AG20443 (cell line): ENCODE results near the gene MAP1LC3B.

Source experiments
- DNase-seq: peaks from one replicate; pipeline ENCODE4 v3.0.0; 2012; ENCODE audit warnings: low spot score, mixed read lengths

The MAP1LC3B gene

DNA sequence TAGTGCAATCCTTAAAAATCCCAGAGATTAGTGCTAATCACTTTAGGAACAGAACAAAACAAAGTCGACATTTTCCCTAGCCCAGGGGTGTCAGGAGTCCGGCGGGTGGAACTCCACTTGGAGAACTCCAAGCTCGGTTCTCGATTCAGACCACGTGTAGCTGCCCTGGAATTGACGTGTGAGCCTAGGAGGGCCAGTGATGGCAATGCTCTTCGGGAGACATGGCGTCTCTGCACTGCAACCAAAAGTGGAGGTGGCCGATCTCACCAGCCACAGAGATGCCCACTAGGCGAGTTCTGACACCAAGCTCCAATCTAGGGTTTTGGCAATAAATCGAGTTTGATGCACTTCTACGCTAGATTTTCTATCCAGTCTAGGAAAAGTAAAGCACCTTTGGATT lies 17.6 kb downstream of the MAP1LC3B start:
- DNase-seq, result no peak

GRCh38 chr16:87410530-87410929 lies 18.4 kb downstream of the MAP1LC3B start:
- DNase-seq, result no peak

GRCh38 chr16:87410968-87411367 lies 18.8 kb downstream of the MAP1LC3B start:
- DNase-seq, result peak; percentile 7

GRCh38 chr16:87411375-87412271 lies 19.5 kb downstream of the MAP1LC3B start:
- peak; percentile 5 for DNase-seq

GRCh38 chr16:87412371-87412995 lies 20.3 kb downstream of the MAP1LC3B start:
- DNase-seq, result no peak

GRCh38 chr16:87412996-87413421 lies 20.9 kb downstream of the MAP1LC3B start:
- no peak for DNase-seq

DNA sequence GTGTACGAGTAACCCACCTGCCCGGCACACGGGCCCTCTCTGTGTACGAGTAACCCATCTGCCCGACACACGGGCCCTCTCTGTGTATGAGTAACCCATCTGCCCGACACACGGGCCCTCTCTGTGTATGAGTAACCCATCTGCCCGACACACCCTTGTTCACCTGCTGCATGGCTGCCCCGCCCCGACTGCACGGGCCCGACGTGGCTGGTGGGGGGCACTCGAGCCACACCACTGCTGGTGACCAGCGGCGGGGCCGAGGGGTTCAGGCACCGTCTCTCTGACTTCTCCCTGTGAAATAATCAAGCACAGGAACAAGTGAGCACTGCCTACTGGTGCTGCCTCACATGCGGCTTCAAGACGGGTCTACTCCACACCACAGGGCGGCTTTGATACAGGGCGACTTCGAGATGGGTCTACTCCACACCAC lies 22.1 kb downstream of the MAP1LC3B start:
- no peak for DNase-seq

- DNase-seq, result no peak
Observed at GRCh38 chr16:87415441-87415840, 23.3 kb downstream of the MAP1LC3B start.

DNA sequence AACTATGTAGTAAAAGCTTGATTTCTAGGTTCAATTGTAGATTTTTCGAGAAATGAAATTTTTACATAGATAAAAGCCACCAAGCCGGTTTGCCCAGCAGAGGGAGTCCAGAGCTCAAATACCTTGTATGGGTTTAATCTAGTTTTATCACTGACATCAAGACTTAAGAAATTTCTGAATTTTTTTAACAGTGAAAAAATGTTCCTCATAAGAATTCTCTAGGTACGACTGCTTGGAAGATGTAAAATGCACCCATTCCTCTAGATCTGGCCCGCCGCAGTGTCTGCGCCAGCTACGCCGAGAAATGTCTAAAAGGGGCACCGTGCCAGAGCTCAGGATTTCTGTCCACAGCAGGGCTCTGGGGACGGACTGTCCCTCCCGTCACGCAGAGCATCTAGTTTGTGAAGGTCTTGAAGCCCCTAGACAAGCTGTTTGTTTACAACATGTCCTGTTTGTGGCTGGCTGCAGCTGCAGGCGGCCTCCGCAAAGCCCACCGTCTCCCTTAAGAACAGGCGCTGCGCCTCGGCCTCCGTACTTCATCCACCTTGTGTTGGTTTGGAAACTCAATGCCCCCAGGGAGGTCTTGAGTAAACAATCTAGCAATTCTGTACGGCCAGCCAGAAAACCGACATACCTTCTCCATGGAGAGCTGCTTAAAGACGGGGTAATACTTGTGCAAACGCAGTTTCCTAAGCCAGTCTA lies 24.8 kb downstream of the MAP1LC3B start:
- peak; percentile 60 for DNase-seq

DNA sequence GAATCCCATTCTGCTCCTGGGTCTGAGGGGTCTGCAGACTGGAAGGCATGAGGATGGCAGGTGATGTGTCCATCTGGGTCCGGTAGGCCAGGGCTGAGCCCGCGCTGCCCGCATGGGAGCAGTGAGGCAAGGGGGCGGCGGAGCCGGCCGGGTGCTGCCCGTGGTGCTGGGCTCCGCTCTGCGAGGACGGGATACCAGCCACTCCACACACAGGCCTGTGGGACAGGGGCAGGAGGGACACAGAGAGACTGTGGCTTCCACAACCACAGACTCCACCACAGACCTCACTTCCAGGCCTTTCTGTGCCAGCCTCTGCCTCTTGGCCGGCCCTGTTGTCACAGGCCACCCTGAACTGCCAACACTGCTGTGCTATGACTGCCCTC lies 25.4 kb downstream of the MAP1LC3B start:
- DNase-seq, result no peak

GRCh38 chr16:87418216-87418615 lies 26.1 kb downstream of the MAP1LC3B start:
- no peak for DNase-seq

GRCh38 chr16:87418644-87419043 lies 26.5 kb downstream of the MAP1LC3B start:
- DNase-seq, result no peak

- DNase-seq, result no peak
Observed at GRCh38 chr16:87420026-87421002, 28.2 kb downstream of the MAP1LC3B start.

DNA sequence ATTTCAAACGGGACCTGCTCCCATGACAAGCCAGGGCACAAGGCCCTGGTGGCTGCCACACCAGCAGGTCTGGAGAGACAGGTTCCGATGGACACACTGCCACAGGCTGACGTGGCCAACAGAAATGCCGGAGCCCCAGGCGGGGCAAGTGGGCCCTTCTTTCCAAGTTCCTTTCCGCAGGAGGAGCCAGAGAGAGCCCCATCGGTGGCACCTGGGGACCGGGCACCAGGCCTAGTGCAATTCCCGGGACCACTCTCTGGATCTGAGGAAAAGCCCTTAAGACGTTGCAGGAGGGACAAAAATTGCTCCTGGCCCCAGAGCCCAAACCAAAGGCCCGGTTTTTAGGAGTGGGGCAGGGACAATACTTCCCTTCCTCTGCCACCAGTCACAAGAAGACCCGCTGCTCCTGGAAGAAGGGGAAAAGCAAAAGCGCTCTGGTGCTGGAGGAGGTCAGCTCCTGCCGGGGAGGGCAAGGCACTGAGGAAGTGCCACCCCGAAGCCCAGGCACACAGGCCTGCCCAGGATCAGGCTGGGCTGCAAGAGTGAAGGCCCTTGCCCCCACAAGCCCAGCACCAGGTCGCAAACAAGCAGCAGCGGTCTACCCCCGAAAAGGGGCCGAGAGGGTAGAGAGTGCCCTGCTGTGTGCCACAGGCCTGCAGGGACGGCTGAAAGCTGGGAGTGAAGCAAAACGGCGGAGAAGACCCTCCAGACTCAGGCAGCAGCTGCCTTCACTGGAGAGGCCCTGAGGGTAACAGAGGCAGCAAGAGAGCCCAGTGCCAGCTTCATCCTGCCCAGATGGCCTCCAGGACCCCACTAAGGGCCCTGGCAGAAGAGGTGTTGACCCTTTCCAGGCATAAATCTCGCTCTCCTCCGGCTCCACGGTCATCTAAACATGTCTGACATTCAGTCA lies 29.1 kb downstream of the MAP1LC3B start:
- DNase-seq, result no peak

- DNase-seq, result no peak
Observed at GRCh38 chr16:87422106-87422505, 30.0 kb downstream of the MAP1LC3B start.

- no peak for DNase-seq
Observed at GRCh38 chr16:87423429-87423828, 31.3 kb downstream of the MAP1LC3B start.

- no peak for DNase-seq
Observed at GRCh38 chr16:87424266-87424665, 32.1 kb downstream of the MAP1LC3B start.

DNA sequence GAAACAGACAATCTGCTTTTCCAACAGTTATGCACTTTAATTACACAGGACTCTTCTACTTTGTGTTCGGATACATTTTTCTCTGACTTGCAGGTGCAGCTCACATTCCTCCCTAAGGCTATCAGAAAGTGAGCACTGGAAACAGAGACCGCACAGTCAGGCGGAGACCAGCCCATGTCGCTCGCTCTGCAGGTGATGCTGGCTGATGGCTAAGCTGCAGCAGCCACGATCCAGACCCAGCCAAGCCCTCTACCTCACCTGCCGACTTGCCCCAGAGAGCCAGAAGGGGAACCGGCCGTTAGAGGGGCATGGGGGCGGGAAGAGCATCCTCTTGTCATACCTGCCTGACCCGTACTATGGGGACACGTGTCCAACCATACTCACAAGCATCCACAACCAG lies 33.8 kb downstream of the MAP1LC3B start:
- DNase-seq, result no peak

DNA sequence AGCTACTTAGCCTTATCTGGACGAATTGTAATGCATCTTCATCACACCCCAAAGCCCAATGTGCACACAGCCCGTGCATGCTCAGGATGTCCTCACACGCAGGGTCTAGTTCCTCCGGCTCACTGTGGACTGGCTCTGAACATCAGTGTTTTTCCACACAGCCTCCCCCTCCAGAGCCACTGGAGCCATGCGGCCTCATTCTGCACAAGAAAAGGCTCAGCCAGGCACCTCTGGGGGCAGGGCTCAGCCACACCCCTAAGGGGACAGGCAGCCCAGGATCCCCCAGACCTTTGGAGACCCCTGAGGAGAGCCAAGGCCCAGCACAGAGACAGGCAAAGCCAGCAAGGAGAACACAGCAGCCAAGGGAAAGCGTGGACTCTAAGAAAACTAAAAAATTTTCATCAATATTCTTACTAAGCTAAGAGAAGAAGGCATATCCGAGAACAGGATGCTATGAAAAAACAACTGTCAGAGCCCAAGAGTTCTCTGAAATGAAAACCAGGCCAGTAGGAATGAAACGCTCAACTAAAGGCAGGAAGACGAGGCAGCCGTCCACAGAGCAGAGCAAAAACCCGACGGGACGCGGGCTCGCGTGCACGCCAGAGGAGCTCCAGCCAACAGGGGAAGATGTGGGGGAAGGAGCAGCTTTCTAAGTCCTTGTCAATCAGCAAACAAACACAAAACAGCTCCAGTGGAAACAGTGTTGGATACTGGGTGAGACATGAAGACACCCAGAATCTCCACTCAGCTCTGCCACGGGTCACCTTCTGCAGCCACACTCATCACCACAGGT lies 34.5 kb downstream of the MAP1LC3B start:
- DNase-seq, result no peak

DNA sequence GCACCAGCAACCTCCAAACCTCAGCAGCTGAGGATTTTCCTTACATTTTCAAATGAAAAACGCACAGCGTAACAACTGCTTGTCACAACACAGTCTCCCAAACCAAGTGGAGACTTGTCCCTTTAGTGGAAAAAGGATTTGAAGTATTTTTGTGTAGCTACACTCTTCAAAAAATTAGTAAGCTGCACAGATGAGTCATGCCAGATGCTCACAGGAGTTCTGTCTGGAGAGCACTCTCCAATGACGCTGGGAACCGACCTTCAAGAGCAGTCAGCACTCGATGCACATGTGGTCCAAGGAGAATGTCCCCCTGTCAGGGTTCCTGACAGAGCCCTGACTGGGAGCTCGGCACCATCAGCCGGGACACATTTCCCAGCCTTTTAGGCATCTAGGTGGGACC lies 39.8 kb downstream of the MAP1LC3B start:
- DNase-seq, result peak; percentile 84
